Occipital lobe (tissue), 2 donors: ENCODE data around the gene MAP4K5. TPM values are rescaled to one million over a fixed set of nuclear protein-coding genes. Genes with fewer than 3 reads are reported as not detected.
"Not testable (repeated sequence)": the region's sequence is repeated elsewhere in the genome, so short reads cannot be mapped to it uniquely, and the experiment has no call there.

ENCODE experiments used
- DNase-seq: peaks from one replicate; lab custom pipeline; 2025; lab: John Stamatoyannopoulos, UW
- total RNA-seq: library from RNA; depleted of rRNA; stranded (reverse); fragments of >200 nt; gene quantifications from one replicate; pipeline ENCODE4 v1.2.3, GENCODE V29; 2014

The MAP4K5 gene
- total RNA-seq, 1 donor from 2014 or later, result 148 TPM

- DNase-seq, result no peak
Observed at GRCh38 chr14:50531595-50532501, 521 bp downstream of the MAP4K5 start.

- no peak for DNase-seq
Observed at GRCh38 chr14:50530794-50531365, 1.5 kb downstream of the MAP4K5 start.

GRCh38 chr14:50530358-50530757 lies 2.0 kb downstream of the MAP4K5 start:
- no peak for DNase-seq

- DNase-seq, result no peak
Observed at GRCh38 chr14:50529288-50530179, 2.8 kb downstream of the MAP4K5 start.

GRCh38 chr14:50528000-50528399 lies 4.4 kb downstream of the MAP4K5 start:
- DNase-seq, result no peak

GRCh38 chr14:50524731-50525515 lies 7.4 kb downstream of the MAP4K5 start:
- DNase-seq, result no peak

GRCh38 chr14:50524060-50524459 lies 8.3 kb downstream of the MAP4K5 start:
- DNase-seq, result no peak

- no peak for DNase-seq
Observed at GRCh38 chr14:50523271-50524041, 8.9 kb downstream of the MAP4K5 start.

GRCh38 chr14:50521912-50522341 lies 10.4 kb downstream of the MAP4K5 start:
- DNase-seq, result no peak

GRCh38 chr14:50520947-50521815 lies 11.2 kb downstream of the MAP4K5 start:
- DNase-seq, result no peak

GRCh38 chr14:50516091-50516490 lies 16.3 kb downstream of the MAP4K5 start:
- DNase-seq, result no peak

- DNase-seq, result no peak
Observed at GRCh38 chr14:50512463-50512862, 19.9 kb downstream of the MAP4K5 start.

- no peak for DNase-seq
Observed at GRCh38 chr14:50510157-50510556, 22.2 kb downstream of the MAP4K5 start.

GRCh38 chr14:50507078-50507477 lies 25.3 kb downstream of the MAP4K5 start:
- DNase-seq, result not testable (repeated sequence)

- no peak for DNase-seq
Observed at GRCh38 chr14:50501642-50502041, 30.7 kb downstream of the MAP4K5 start.

GRCh38 chr14:50497351-50497750 lies 35.0 kb downstream of the MAP4K5 start:
- no peak for DNase-seq

- no peak for DNase-seq
Observed at GRCh38 chr14:50489851-50490250, 42.5 kb downstream of the MAP4K5 start.

GRCh38 chr14:50488521-50488920 lies 43.8 kb downstream of the MAP4K5 start:
- DNase-seq, result no peak

- DNase-seq, result no peak
Observed at GRCh38 chr14:50479041-50479440, 53.3 kb downstream of the MAP4K5 start.
